Left renal cortex interstitium (tissue), 4 donors: Measurements from ENCODE around the gene SLC34A1. TPM values are rescaled to one million over a fixed set of nuclear protein-coding genes. Genes with fewer than 3 reads are reported as not detected.

ENCODE experiments used
- DNase-seq, 4 donors: peaks; one replicate each; pipeline ENCODE4 v3.0.0-alpha.2; 2013; ENCODE audit warnings: low read depth in 4 of 4, low spot score in 2 of 4, missing footprints in 1 of 4
- polyA plus RNA-seq, 4 donors: library from polyadenylated mRNA; unstranded; fragments of 120-200 nt; gene quantifications; one replicate each; pipeline ENCODE4 v1.2.1, GENCODE V29; 2013; ENCODE audit not compliant: insufficient read length in 4 of 4

SLC34A1 gene
- polyA plus RNA-seq, 4 donors: 115 to 254 (median 179) TPM

DNA sequence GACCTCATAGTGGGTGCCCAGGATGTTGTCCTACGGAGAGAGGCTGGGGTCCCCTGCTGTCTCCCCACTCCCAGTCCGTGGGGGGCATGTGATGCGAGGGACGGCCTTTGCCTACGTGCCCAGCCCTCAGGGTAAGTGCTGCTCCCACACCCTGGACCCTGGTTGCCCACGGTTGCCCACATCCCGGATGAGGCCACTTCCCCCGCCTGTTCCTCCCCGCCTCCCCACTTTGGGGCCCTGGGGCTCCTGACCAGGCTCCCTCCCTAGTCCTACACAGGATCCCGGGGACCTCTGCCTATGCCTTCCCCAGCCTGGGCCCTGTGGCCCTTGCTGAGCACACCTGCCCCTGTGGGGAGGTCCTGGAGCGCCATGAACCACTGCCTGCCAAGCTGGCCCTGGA, 1.5 kb downstream of the SLC34A1 start:
- no peak for DNase-seq

DNA sequence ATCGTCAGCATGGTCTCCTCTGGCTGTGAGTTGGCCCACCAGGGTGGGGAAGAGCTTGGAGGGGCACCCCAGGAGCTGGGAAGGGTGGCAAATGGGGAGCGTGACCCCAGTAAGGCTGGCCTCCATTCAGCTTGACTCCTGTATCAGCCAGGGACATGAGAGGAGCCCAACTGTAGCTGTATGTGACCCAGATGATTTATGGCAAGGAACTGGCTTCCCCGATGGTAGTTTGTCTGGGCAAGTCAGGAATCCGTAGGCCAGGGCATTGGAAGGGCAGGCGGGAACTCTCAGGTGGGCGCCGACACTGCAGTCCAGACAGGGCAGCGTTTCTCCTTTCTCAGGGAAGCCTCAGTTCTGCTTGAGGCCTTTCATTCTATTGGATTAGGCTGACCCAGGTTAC, 2.3 kb downstream of the SLC34A1 start:
- no peak for DNase-seq

DNA sequence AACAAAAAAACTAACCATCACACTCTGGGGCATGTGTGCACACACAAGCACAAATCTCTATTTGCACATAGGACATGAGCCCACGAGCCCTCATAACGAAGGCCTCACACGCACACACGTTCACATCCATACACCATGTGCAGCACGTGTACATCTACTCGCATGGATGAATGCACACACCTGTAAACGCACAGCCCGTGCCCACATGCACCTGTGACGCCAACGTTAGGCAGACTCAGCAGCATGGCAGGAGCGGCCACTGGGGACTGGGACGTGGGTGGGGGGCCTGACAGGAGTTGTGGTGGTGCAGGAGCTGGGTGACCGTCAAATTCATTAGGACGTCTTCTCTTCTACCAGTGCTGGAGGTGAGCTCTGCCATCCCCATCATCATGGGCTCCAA, 3.2 kb downstream of the SLC34A1 start:
- DNase-seq: no peak

DNA sequence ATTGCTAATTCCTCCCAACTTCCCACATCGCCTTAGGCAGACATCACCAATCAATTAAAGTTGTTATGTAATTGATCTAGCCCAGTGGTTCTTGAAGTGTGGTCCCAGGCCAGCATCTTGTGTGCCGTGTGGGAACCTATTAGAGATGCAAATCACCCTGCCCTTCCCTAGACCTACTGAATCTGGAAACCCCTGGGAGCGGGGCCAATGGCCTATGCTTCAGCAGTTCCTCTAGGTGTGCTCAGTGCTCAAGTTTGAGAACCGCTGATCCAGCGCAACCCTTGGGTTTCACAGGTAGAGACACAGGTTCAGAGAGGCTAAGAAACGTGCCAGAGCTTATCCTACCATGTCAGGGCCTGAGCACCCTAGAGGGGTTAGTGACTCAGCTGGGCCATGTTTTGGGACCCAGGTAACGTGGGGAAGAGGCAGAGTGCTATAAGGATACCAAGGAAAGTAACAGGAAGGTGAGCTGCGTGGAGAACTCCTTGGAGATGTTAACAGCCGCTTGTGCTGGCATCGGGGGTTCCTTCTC, 4.4 kb downstream of the SLC34A1 start:
- DNase-seq: no peak

DNA sequence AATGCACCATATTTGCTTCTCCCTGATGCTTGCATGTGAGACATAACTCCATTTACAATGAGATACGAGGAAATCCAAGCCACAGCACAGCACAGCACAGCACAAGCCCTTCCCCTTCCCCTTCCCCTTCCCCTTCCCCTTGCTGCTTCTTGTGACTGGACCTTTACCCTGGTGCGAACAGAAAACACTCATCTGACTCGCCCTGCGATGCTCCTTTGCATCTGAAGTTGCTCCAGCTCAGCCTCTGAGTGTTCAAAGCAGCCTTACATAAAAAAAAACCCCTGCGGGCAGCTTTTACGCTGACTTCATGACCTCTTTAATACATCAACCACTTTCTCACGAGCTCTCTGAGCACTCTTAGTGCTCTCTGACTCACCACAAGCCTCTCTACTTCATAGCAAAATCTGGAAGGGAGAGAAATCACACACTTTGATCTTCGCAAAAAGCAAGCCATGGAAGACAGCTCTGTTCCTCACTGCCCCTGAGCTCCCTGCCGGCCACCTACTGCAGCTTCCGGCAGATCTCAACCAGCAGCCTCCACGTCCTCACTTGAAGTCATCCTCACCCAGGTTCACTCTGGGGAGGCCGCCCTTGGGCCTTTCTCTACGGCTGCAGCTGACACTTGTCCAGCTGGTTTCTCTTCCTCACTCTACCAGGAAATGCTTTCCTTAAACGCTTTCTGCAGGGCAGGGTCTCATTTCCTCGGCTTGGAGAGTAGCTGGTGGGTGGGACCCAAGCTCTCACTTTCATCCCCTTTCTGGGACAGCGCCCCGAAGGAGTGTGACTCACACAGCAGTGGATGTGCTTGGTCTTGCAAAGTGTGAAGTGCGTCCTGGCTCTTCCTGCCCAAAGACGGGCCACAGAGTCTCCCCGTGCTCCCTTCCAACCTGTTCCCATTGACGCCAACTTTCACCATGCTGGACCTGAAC, 5.3 kb downstream of the SLC34A1 start:
- no peak for DNase-seq

DNA sequence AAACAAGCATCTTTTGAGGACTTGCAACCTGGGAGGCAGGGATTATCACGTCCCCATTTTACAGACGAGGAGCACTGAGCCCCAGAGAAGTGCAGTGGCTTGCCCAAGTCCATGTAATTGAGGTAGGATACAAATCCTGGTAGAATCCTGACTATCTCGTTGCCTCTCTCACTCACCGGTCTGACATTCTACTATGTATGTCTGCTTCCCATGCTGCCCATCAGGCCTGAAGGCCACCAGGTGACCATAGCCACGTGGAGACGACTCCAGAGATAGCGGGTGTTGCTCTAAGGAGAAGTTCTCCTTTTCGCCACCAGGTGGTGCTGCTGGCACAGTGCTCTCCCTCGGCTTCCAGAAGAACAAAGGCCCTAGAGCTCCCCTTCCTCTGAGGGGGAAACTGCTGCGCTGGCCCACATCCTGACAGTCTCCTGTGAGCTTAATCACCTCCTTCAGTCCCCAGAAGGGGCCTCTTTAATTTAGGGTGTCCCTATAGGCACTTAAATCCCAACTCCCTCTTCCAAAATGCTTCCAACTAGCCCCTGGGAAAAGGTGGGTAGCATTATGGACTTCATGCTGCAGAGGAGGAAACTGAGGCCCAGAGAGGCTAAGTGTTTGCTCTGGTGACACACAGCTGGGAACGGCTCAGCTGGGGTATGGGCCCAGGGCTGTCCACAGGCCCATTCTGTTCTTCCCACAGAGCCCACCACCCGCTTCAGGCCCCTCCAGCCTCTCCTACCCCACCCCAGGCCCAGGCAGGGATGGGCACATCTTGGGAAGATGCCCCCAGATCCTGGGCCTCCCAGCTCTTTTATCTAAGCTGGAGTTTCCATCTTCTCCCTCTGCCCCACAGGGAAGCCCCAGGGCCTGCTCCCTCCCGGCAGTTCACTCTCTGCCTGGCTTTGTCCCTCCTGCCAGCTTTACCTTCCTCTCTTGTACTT, 6.4 kb downstream of the SLC34A1 start:
- peak in 3 of 4 donors; percentile 68 to 83 (median 79) for DNase-seq

DNA sequence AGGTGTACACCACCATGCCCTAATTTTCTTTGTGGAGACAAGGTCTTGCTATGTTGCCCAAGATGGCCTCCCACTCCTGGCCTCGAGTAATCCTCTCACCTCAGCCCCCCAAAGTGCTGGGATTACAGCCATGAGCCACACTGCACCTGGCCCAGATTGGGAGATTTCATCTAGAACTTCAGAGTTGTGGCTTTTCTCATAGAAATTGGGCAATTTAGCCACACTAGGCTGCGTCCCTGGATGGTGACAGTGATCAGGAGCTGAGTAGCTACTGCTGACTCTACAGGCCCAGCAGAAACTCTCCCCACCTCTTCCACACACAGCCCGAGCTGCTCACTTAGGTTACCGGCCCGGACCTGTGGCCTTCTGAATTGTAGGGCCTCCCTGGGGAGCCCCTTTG, 8.5 kb downstream of the SLC34A1 start:
- DNase-seq: no peak

DNA sequence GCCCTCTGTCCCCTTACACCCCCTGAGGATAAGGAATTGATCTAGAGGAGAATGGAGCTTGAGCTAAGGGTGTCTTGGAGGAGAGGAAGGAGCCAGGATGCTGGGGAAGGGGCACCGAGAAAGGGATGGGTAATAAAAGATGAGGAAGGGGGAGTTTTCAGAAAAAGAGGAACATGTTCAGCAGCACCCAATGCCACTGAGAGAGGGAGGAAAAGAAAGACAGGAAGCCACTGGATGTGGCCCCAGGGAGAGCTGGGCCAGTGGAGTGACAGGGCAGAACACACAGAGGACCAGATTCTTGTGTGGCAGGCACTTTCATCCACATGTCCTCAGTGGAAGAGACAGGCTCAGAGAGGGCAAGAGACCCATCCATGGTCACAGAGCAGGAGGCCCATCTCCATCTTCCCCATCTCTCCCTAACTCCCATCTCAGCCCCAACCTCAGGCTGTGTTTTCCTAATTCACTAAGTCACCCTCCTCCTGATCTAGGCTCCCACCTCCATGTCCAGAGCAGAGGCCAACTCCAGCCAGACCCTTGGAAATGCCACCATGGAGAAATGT, 9.1 kb downstream of the SLC34A1 start:
- no peak for DNase-seq

DNA sequence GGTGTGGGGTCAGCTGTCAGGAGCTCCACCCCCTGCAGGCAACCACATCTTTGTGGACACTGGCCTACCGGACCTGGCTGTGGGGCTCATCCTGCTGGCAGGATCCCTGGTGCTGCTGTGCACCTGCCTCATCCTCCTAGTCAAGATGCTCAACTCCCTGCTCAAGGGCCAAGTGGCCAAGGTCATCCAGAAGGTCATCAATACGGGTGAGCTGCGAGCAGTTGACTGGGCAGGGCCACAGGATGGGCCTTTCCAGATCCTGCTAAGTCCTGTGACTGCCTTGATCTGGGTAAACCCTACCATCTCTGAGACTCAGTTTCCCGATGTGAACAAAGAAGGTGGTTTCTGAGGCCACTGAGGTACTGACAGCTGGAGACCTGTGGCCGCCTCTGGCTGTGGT, 9.8 kb downstream of the SLC34A1 start:
- no peak for DNase-seq

DNA sequence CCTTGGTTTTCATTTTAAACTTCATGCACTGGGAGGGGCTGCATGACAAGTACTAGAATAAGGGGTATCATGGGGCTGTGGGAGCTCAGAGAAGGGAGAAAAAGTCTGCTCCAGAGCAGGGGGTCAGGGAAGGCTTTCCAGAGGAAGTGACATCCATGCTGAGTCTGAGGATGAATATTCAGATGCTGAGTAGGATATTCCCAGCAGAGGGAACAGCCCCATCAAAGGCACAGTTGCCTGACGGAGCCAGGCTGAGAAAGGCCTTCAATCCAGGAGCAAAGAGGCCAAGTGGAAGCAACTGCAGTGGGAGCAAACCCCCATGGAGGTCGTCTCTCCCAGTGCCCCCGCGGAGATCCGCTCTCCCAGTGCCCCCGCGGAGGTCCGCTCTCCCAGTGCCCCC, 11.8 kb downstream of the SLC34A1 start:
- DNase-seq: no peak

DNA sequence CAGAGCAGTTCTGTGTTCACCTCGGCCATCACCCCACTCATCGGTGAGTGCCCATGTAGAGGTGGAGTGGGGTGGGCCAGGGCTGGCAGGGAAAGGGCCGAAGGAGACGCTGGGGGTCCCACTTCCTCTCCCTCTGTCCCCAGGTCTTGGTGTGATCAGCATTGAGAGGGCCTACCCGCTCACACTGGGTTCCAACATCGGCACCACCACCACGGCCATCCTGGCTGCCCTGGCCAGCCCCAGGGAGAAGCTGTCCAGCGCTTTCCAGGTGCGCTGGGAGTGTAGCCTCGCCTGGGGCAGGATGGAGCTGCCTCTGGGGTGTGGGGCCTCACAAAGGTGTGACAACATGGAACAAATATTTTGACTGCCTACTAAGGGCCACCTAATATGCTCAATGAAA, 12.6 kb downstream of the SLC34A1 start:
- no peak for DNase-seq

DNA sequence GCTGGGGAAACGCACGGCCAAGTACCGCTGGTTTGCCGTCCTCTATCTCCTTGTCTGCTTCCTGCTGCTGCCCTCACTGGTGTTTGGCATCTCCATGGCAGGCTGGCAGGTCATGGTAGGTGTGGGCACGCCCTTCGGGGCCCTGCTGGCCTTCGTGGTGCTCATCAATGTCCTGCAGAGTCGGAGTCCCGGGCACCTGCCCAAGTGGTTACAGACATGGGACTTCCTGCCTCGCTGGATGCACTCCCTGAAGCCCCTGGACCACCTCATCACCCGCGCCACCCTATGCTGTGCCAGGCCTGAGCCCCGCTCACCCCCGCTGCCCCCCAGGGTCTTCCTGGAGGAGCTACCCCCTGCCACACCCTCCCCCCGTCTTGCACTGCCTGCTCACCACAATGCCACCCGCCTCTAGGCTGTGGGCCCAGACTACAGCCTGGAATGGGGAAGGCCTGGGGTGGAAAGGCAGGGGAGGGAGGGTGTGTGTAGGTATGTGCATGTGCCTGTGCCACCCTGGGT, 13.7 kb downstream of the SLC34A1 start:
- no peak for DNase-seq

DNA sequence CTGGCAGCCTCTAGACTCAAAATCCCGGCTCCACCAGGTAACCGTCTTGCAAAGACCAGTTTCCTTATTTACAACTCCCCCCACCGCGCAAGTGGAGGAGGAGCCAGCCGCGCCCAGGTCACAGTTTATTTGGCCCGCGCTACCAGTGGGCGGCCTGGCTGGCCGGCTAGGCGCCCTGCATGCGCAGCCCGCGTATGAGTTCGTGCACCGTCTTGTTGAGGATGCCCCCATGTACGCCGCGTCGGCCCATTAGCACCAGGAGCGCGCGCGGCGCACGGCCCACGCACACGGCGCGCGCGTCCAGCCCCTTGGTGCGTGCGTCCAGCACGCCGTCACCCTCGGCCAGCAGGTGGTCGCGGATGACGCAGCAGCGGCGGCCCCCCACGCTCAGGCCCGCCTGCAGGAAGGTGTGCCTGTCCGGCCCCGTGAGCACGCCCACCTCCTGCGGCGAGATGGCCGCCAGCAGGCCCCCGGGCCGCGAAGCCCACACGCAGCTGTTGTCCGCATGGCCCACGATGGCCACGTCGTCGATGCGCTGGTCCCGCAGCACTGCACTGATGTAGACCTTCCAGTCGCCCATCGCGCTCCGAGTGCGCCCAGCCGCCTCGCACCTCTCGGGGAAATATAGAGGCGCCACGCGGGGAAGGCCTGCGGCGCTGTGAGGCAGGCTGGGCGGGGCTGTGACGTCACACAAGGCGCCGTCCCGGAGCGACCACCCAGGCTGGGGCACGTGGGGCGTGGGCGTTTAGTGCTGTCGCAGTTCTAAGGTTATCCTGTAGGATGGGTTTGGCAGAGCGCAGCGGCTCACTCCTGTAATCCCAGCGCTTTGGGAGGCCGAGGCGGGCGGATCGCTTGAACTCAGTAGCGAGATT, 16.0 kb downstream of the SLC34A1 start, which contains the start of gene PFN3:
TSS of gene PFN3 (minus strand) at position 665 of the 872 bp plus-strand sequence. CDS start at position 580, 85 bp downstream.
- DNase-seq: no peak

DNA sequence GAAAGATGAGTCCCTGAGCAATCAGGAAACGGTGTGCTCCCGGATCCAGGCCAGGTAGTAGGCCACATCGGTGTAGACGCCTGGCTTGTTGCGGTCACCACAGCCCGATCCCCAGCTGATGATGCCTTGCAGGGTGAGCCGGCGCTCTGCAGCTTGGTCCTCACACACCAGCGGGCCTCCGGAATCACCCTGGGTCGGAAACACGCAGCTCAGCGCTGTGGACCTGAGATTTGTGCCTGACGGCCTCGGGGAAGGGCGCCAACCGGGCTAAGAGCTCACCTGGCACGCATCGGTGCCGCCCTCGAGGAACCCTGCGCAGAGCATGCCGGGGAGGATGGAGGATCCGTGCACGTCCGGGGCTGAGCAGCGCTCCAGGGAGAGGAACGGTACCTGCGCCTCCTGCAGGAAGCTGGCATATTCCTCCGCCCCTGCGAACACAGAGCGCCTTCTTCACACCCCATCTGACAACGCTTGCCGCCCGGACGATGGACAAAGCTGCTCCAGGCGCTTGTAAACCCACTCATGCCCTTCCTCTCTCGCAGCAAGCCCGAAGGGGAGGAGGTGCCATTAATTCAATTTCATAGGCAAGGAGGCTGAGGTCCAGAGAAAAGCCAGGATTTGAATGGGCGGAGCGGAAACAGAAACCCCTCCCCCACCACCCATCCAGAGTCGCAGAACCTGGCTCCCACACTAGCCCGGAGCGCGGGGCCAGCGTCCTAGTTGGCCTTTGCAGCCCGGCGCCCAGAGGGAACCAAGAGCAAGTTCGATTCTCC, 18.2 kb downstream of the SLC34A1 start:
- peak in 2 of 4 donors; percentile 53 to 69 for DNase-seq

DNA sequence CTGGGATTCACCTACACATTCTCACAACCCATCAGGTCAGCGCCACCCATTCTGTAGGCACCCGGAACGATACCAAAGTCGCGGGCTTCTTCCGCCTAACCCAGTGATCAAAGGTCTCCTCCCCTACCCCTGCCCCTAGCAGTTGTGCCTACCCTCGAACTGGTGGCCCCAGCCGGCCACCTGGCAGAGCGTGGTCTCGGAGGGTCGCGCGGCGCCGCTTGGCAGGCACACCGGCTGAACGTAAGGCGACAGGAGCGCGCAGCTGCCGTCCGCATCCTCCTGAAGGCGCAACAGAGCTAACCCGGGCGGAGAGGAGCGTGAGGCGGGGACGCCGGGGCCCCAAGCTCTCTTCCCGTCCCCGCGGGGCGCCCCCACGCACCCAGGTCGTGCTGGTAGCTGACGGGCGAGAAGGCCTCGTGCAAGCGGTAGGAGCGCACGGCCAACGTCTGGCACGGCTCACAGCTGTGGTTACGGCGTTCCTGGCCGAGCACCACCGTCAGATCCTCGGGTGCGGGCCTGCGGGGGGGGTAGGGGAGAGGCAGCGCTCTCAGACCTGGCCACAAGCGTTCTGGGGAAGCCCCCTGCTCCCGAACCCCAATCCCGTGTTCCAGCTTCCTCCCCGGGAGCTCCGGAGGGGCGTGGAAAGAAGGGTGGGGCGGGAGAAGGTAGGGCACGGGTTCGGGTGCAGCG, 19.0 kb downstream of the SLC34A1 start:
- no peak for DNase-seq

DNA sequence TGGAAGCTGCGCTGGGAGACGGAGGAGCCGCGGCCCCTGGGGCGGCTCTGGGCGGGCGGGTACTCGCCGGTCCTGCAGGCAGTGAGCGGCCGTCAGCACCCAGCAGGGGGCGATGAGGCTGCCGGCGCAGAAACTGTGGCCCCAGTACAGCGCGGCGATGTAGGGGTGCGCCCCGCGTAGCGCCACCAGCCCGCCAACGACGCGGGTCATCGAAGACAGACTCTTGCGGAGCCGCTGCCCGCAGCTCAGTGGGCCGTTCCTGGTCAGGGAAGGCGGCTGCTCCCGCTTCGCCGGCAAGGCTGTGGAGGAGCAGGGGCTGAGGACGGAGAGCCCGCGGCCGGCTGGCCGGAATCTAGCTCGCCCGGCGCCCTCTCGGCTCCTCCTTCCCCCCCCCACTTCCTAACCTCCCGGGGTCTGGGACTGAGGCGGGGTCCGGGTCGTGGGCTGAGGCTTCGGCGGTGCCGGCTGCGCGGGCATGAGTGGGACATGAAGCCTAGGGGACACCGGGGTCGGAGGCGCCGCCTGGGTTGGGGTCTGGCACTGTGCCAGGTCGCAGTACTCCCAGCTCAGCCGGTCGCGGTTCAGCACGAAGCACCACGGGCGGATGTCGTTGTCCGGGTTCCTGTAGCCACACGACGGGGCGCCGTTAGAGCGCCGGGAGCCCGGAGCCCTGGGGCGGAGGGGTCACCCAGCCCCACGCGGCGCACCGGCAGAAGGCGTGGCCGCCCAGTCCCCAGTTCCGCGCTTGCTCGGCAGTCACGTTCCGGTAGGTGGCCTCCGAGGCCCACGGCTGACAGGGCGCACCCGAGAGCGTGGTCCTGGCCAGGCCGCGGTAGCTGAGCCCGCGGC, 19.8 kb downstream of the SLC34A1 start:
- no peak for DNase-seq

DNA sequence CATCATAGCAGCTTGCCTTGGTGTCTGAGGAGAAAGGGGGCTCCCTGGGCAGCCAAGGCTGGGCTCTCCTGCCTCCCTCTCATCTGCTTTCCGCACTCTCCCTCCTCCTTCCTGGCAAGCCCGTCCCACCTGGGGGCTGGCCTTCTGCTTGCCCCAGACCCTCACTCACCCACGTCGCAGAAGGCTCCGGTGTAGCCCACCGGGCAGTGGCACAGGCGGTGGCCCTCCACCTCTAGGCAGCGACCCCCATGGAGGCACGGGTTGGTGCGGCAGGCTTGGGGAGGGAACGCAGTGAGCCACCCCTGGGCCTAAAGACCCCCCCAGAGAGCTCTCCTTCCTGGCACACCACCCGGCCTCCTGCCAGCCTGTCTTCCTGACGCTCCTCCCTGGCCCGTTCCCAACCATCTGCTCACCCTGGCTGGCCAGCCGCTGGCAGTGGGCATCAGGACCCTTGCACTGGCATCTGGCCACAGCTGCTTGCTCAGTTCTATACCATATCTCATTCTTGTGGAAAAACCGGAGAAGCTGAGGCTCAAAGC, 20.5 kb downstream of the SLC34A1 start:
- DNase-seq: no peak
